ENCODE measurements around the gene WEE1.

DNA sequence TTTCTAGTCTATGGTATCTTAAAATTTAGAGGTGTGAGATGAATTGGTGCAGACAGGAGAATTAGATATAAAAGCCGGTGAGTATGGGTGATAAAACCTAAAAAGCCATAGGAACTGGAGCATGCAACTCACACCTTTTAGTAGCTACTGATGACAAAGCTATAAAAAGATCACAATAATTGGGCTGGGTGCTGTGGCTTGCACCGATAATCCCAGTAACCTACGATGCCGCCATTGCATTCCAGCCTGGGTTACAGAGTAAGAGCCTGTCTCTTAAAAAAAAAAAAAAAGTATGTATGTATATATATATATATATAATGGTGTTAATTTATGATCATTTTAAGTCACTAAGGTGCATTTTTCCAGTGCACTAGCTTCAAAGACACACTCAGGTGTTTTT lies 17.2 kb downstream of the WEE1 start:
- TF ChIP-seq, protein P1, sequence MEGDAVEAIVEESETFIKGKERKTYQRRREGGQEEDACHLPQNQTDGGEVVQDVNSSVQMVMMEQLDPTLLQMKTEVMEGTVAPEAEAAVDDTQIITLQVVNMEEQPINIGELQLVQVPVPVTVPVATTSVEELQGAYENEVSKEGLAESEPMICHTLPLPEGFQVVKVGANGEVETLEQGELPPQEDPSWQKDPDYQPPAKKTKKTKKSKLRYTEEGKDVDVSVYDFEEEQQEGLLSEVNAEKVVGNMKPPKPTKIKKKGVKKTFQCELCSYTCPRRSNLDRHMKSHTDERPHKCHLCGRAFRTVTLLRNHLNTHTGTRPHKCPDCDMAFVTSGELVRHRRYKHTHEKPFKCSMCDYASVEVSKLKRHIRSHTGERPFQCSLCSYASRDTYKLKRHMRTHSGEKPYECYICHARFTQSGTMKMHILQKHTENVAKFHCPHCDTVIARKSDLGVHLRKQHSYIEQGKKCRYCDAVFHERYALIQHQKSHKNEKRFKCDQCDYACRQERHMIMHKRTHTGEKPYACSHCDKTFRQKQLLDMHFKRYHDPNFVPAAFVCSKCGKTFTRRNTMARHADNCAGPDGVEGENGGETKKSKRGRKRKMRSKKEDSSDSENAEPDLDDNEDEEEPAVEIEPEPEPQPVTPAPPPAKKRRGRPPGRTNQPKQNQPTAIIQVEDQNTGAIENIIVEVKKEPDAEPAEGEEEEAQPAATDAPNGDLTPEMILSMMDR (IDR thresholded peaks at IDR 0.05): no peak
- TF ChIP-seq POLR2A (IDR thresholded peaks at IDR 0.05): no peak
- no peak for TF ChIP-seq EP300 (IDR thresholded peaks at IDR 0.05)
- TF ChIP-seq POLR2AphosphoS5 (IDR thresholded peaks at IDR 0.05): no peak

Measured in sigmoid colon (tissue), 4 donors.